Sigmoid colon (tissue), 4 donors: ENCODE measurements around the gene PSMC3IP.

Experiments used
- EP300 ChIP-seq, 4 donors: sonication (generic); formaldehyde crosslinking; IDR thresholded peaks; one replicate each; pipeline ENCODE4 v1.6.1; 2017; ENCODE audit warnings: antibody characterized with exemption in 4 of 4
- POLR2A ChIP-seq, 2 donors: fragments of 450-650 bp; IDR thresholded peaks; one replicate each; pipeline ENCODE4 v1.6.1; 2016; ENCODE audit warnings: antibody characterized with exemption in 2 of 2, mild to moderate bottlenecking in 2 of 2, moderate library complexity in 2 of 2
- TF ChIP-seq, protein P1 (sequence below), 4 experiments: fragments of 450-650 bp in 3 of 4; fragments of 200-600 bp in 1 of 4; IDR thresholded peaks; one replicate each; pipeline ENCODE4 v1.5.1; 2016 to 2019; ENCODE audit warnings: antibody characterized with exemption in 4 of 4, mild to moderate bottlenecking in 3 of 4, moderate library complexity in 2 of 4

DNA sequence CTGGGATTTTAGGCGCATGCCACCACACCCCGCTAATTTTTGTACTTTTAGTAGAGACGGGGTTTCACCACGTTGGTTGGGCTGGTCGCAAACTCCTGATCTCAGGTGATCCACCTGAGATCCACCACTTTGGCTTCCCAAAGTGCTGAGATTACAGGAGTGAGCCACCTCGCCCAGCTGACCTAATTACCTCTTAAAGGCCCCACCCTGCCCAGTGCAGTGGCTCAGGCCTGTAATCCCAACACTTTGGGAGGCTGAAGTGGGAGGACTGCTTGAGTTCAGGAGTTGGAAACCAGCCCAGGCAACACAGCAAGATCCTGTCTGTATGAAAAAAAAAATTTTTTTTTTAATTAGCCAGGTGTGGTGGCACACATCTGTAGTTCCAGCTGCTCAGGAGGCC, 18.5 kb downstream of the PSMC3IP start:
- TF ChIP-seq, protein P1, sequence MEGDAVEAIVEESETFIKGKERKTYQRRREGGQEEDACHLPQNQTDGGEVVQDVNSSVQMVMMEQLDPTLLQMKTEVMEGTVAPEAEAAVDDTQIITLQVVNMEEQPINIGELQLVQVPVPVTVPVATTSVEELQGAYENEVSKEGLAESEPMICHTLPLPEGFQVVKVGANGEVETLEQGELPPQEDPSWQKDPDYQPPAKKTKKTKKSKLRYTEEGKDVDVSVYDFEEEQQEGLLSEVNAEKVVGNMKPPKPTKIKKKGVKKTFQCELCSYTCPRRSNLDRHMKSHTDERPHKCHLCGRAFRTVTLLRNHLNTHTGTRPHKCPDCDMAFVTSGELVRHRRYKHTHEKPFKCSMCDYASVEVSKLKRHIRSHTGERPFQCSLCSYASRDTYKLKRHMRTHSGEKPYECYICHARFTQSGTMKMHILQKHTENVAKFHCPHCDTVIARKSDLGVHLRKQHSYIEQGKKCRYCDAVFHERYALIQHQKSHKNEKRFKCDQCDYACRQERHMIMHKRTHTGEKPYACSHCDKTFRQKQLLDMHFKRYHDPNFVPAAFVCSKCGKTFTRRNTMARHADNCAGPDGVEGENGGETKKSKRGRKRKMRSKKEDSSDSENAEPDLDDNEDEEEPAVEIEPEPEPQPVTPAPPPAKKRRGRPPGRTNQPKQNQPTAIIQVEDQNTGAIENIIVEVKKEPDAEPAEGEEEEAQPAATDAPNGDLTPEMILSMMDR (IDR thresholded peaks at IDR 0.05) = no peak
- TF ChIP-seq POLR2A (IDR thresholded peaks at IDR 0.05) = no peak
- no peak for TF ChIP-seq EP300 (IDR thresholded peaks at IDR 0.05)
